T47D (cell line): ENCODE data around the gene KLHL6.
"Not testable (repeated sequence)": the region's sequence is repeated elsewhere in the genome, so short reads cannot be mapped to it uniquely, and the experiment has no call there.

ENCODE experiments used
- DNase-seq, 2 experiments: peaks; one replicate each; pipeline versions ENCODE4 v3.0.0 to v3.0.0-alpha.2; 2011 to 2012; ENCODE audit warnings: low read depth in 1 of 2, low spot score in 1 of 2
- JUND ChIP-seq: IDR thresholded peaks from 2 replicates; pipeline ENCODE4 v1.6.1; 2012; ENCODE audit warnings: low read depth
- in situ Hi-C: cut with HindIII; loops from 2 replicates; pipeline ENCODE4 v1.10.0; 2016; ENCODE audit warnings: low sequenced_read_pairs, low pct_unique_long_range_greater_than_20kb

Gene KLHL6

DNA sequence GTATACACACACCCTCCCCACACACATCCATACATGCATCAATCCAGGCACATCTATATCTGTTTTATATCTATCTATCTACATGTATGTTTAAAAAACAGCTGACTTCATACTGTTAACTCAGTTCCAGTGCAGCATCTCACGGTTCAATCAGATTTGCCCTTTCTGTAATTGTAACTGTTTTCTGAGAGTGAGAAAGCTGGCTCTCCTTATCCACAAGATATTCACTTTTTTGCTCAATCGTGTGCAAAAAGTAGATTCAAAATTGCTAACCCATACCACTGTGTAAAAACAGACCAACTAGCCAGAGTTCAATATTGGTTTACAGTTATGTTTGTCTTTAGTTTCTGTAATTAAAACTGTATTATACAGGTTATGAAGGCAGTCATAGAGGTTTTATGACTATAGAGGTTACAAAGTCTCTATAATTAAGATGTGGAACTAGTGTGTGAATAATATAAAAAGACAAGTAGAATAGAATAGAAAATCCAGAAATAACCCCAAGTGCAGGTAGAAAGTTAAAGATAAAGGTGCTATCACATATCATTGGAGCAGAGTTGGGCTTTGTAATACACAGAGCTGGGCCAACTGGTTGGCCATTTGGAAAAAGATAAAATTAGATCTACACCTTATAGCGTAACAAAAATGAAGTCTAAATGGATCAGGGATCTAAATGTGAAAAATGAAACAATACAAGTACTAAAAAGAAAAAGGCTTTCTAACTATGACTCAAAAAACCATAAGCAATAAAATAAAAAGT, 107.0 kb downstream of the KLHL6 start:
- no peak for TF ChIP-seq JUND
- no peak for DNase-seq
- in situ Hi-C loops: no loop called here

GRCh38 chr3:183447206-183448001, 108.1 kb downstream of the KLHL6 start:
- peak; percentile 88 to 95 for DNase-seq
- TF ChIP-seq JUND: no peak
- in situ Hi-C loops: no loop called here

- in situ Hi-C loops: no loop called here
- no peak for DNase-seq
- no peak for TF ChIP-seq JUND
Observed at GRCh38 chr3:183446838-183447205, 108.7 kb downstream of the KLHL6 start.

DNA sequence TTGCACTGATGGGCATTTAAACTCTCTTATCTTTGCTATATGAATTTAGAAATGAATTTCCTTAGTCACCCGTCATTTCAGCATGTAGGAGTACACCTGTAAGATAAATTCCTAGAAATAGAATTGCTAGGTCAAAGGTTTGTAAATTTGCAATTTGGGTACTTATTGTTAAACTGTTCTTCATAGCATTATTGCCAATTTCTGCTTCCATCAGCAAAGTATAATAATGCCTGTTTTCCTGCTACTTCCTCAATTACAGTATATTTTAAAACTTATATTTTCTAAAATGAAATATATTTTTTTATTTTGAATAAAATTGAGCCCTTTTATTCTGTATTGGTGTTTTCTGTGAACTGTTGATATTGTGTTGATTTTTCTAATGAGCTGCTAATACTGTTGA, 110.8 kb downstream of the KLHL6 start:
- in situ Hi-C loops: no loop called here
- TF ChIP-seq JUND: no peak
- DNase-seq: no peak

DNA sequence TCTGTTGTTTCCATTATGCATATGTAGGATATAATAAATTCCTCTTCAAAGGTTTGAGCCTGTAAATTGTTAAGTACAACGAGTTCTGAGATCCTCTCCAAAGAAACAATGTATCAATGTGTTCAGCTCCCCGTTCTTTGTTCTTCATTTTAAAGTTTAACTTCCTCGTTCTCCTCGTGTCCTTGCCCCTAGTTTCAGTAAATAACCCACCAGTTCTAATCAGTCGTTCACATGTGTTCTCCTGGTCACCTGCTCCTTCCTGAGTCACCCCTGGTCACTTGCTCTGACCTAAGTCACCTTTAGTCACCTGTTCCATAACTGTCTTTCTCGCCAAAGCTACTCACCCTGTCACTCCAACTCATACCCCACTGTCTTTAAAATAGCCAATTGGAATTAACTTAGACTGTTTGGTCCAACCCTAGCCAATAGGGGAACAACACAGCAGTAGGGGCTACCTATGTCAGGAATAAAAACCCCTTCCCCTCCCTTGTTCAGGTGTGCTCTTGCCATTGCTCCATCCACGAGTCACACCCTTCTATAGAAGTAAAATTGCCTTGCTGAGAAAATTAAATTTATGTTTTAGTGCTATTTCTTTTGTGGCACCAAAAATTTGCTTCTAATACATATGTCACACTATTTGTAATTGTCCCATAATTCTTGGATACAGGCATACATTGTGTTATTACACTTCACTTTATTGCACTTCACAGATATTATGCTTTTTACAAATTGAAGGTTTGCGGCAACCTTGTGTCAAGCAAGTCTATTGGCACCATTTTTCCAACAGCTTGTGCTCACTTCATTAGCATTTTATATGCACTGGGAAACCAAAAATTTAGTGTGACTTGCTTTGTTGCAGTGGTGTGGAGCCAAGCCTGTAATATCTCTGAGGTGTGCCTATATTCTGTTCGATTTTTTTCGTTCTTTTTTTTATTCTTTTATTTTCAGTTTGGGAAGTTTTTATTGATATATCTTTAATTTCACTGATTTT, 111.8 kb downstream of the KLHL6 start:
- in situ Hi-C loops: no loop called here
- DNase-seq: no peak
- TF ChIP-seq JUND: no peak

DNA sequence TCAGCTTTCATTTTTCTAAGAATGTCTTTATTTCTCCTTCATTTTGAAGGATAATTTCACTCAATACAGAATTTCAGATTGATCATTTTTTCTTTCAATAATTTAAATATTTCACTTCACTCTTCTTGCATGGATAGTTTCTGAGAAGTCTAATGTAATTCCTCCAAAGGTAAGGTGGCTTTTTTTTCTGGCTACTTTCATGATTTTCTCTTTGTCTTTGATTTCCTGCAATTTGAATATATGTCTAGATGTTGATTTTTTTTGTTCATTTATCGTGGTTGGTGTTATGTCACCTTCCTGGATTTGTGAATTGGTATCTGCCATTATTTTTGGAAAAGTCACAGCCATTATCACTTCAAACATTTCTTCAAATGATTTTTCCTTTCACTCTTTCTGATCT, 112.5 kb downstream of the KLHL6 start:
- no peak for DNase-seq
- no peak for TF ChIP-seq JUND
- in situ Hi-C loops: no loop called here

GRCh38 chr3:183440521-183440920, 115.0 kb downstream of the KLHL6 start:
- DNase-seq, in situ Hi-C loops: not testable (repeated sequence)

DNA sequence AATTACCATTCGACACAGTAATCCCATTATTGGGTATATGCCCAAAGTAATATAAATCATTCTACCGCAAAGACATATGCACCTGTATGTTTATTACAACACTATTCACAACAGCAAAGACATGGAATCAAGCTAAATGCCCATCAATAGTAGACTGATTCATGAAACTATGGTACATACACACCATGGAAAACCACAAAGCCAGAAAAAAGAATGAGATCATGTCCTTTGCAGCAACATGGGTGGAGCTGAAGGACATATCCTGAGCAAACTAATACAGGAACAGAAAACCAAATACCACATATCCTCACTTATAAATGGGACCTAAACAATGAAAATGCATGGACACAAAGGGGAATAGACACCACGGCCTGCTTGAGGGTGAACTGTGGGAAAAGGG, 116.0 kb downstream of the KLHL6 start:
- no peak for TF ChIP-seq JUND
- in situ Hi-C loops: no loop called here
- no peak for DNase-seq

DNA sequence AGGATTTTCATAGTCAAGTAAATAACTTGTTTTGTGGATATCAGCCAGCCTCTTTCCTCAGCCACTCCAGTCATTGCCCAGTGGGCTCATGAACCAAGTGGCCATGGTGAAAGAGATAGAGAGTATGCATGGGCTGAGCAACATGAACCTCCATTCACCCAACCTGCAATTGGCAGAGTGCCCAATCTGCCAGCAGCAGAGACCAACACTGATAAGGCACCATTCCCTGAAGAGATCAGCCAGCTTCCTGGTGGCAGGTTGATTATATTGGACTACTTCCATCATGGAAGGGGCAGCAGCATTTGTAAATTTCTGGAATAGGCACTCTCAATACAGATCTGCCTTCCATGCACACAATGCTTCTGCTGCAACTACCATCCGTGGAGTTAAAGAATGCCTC, 116.8 kb downstream of the KLHL6 start:
- in situ Hi-C loops: no loop called here
- no peak for DNase-seq
- no peak for TF ChIP-seq JUND

DNA sequence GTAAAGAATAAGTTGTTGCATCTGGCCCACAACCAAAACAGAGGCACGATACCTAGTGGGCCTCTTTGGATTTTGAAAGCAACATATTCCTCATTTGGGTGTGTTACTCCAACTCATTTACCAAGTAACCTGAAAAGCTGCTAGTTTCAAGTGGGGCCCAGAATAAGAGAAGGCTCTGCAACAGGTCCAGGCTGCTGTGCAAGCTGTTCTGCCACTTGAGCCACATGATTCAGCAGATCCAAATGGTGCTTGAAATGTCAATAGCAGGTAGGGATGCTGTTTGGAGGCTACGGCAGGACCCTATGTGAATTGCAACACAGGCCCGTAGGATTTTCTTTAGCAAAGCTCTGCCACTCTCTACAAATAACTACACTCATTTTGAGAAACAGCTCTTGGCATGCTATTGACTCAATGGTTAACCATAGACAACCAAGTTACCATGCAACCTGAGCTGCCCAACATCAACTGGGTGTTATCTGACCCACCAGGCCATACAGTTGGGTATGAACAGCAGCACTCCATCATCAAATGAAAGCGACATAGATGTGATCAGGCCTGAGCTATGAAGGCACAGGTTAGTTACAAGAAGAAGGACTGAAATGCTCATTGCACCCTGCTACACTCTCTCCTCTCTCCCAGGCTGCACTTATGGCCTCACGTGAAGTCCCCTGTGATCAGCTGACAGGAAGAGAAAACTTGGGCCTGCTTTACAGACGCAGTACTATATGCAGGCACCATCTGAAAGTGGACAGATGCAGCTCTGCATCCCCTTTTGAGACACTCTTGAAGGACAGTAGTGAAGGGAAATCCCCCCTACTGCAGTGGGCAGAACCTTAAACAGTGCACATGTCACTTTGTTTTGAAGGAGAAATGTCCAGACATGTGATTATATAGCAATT, 117.6 kb downstream of the KLHL6 start:
- in situ Hi-C loops: no loop called here

More for the DNA sequence above, 117.6 kb downstream of the KLHL6 start:
- no peak for TF ChIP-seq JUND
- no peak for DNase-seq
